ENCODE results near the gene PDE4B. TPM values are rescaled to one million over a fixed set of nuclear protein-coding genes. Genes with fewer than 3 reads are reported as not detected.

PDE4B gene
- total and polyA plus RNA-seq, 7 donors, result 1.6 to 17.2 (median 10.7) TPM

GRCh38 chr1:66083003-66083402, 290.3 kb downstream of the PDE4B start:
- H3K4me3 ChIP-seq, result no peak overlapping the region
- H3K27ac ChIP-seq, result no peak overlapping the region
- H3K27me3 ChIP-seq, result no peaks in the 10 kb centered on the region
- DNase-seq, result no peak
- no peaks in the 10 kb centered on the region for H3K36me3 ChIP-seq
- H3K9me3 ChIP-seq, result no peaks in the 10 kb centered on the region
- TF ChIP-seq POLR2AphosphoS5 (IDR thresholded peaks at IDR 0.05) (no peak), POLR2A (IDR thresholded peaks at IDR 0.05) (no peak), EP300 (IDR thresholded peaks at IDR 0.05) (no peak)
- whole genome bisulfite sequencing, 2 donors, result 75 to 84% methylated on average over 3 of the region's 3 CpGs
- H3K4me1 ChIP-seq, result no peaks in the 10 kb centered on the region
- intact Hi-C loops (cut with DNase I), result no loop called here

- no peak overlapping the region for H3K4me3 ChIP-seq
- intact Hi-C loops (cut with DNase I), result no loop called here
- H3K27ac ChIP-seq, result no peak overlapping the region
- TF ChIP-seq POLR2AphosphoS5 (IDR thresholded peaks at IDR 0.05), result no peak
- TF ChIP-seq CTCF (IDR thresholded peaks at IDR 0.05), result no peak
- no peak for TF ChIP-seq EP300 (IDR thresholded peaks at IDR 0.05)
- TF ChIP-seq POLR2A (IDR thresholded peaks at IDR 0.05), result no peak
- H3K9me3 ChIP-seq, result no peaks in the 10 kb centered on the region
- H3K4me1 ChIP-seq, result no peaks in the 10 kb centered on the region
- H3K27me3 ChIP-seq, result no peaks in the 10 kb centered on the region
- no peak for DNase-seq
- H3K36me3 ChIP-seq, result no peaks in the 10 kb centered on the region
Measured at GRCh38 chr1:66084442-66084841, 291.7 kb downstream of the PDE4B start.

GRCh38 chr1:66085600-66085999, 292.9 kb downstream of the PDE4B start:
- Histone ChIP-seq H3K4me3 (no peak overlapping the region), H3K36me3 (no peaks in the 10 kb centered on the region), H3K9me3 (no peaks in the 10 kb centered on the region), H3K4me1 (no peaks in the 10 kb centered on the region), H3K27me3 (no peaks in the 10 kb centered on the region), H3K27ac (no peak overlapping the region)
- TF ChIP-seq POLR2A (IDR thresholded peaks at IDR 0.05), result no peak
- no peak for TF ChIP-seq POLR2AphosphoS5 (IDR thresholded peaks at IDR 0.05)
- TF ChIP-seq CTCF (IDR thresholded peaks at IDR 0.05), result no peak
- TF ChIP-seq EP300 (IDR thresholded peaks at IDR 0.05), result no peak
- intact Hi-C loops (cut with DNase I), result no loop called here
- 71 to 81% methylated on average over 4 of the region's 4 CpGs for WGBS, 2 donors
- DNase-seq, result no peak

GRCh38 chr1:66088787-66089186, 296.1 kb downstream of the PDE4B start:
- TF ChIP-seq EP300 (IDR thresholded peaks at IDR 0.05), result no peak
- no peak for TF ChIP-seq POLR2AphosphoS5 (IDR thresholded peaks at IDR 0.05)
- no peak for TF ChIP-seq CTCF (IDR thresholded peaks at IDR 0.05)
- TF ChIP-seq POLR2A (IDR thresholded peaks at IDR 0.05), result no peak
- no peak overlapping the region for H3K27ac ChIP-seq
- no peaks in the 10 kb centered on the region for H3K36me3 ChIP-seq
- intact Hi-C loops (cut with DNase I), result no loop called here
- H3K9me3 ChIP-seq, result no peaks in the 10 kb centered on the region
- DNase-seq, result no peak
- WGBS, 2 donors, result 82 to 85% methylated on average over 3 of the region's 3 CpGs
- no peaks in the 10 kb centered on the region for H3K27me3 ChIP-seq
- no peaks in the 10 kb centered on the region for H3K4me1 ChIP-seq
- H3K4me3 ChIP-seq, result no peak overlapping the region

- TF ChIP-seq POLR2AphosphoS5 (IDR thresholded peaks at IDR 0.05) (no peak), EP300 (IDR thresholded peaks at IDR 0.05) (no peak), CTCF (IDR thresholded peaks at IDR 0.05) (no peak), POLR2A (IDR thresholded peaks at IDR 0.05) (no peak)
- WGBS, 2 donors, result 62 to 84% methylated on average over 7 of the region's 7 CpGs
- H3K9me3 ChIP-seq, result no peaks in the 10 kb centered on the region
- H3K4me1 ChIP-seq, result no peaks in the 10 kb centered on the region
- no peaks in the 10 kb centered on the region for H3K36me3 ChIP-seq
- intact Hi-C loops (cut with DNase I), result no loop called here
- no peaks in the 10 kb centered on the region for H3K27me3 ChIP-seq
- no peak overlapping the region for H3K4me3 ChIP-seq
- no peak overlapping the region for H3K27ac ChIP-seq
- DNase-seq, result no peak
Measured at GRCh38 chr1:66090859-66091457, 298.3 kb downstream of the PDE4B start.

Measured in sigmoid colon (tissue), 7 donors.